Activated CD8-positive, alpha-beta T cell treated with anti-CD3 and anti-CD28 coated beads for 36 hours (primary cell): ENCODE results near the gene POGZ. TPM values are rescaled to one million over a fixed set of nuclear protein-coding genes. Genes with fewer than 3 reads are reported as not detected.
"Not testable (repeated sequence)": the region's sequence is repeated elsewhere in the genome, so short reads cannot be mapped to it uniquely, and the experiment has no call there.

Experiments used
- ATAC-seq: fragments of 200-7000 bp; cut with Tn5 transposase; one replicate; pipeline ENCODE4 v1.10.0; 2021; ENCODE audit warnings: mild to moderate bottlenecking, moderate library complexity
- CTCF ChIA-PET: fragments of 350-600 bp; sonication (Branson Sonifier 250); formaldehyde crosslinking; loops from one replicate; lab custom pipeline; 2021; ENCODE audit warnings: antibody characterized with exemption; lab: Charles Lee
- POLR2A ChIA-PET: fragments of 350-600 bp; sonication (Branson Sonifier 250); formaldehyde crosslinking; loops from one replicate; lab custom pipeline; 2021; ENCODE audit warnings: antibody characterized with exemption; lab: Charles Lee
- DNase-seq: peaks from one replicate; pipeline ENCODE4 v3.0.0-alpha.2; 2020
- H3K27ac Mint-ChIP-seq: one replicate; pipeline ENCODE4 v1.8.0; 2021; ENCODE audit warnings: mild to moderate bottlenecking, mixed read lengths
- H3K27me3 Mint-ChIP-seq: one replicate; pipeline ENCODE4 v1.8.0; 2021; ENCODE audit warnings: mixed read lengths
- H3K36me3 Mint-ChIP-seq: one replicate; pipeline ENCODE4 v1.8.0; 2021; ENCODE audit warnings: low read depth, mixed read lengths
- H3K4me1 Mint-ChIP-seq: one replicate; pipeline ENCODE4 v1.8.0; 2021; ENCODE audit warnings: low read depth, mixed read lengths
- H3K4me3 Mint-ChIP-seq: one replicate; pipeline ENCODE4 v1.8.0; 2021; ENCODE audit warnings: mild to moderate bottlenecking, moderate library complexity, mixed read lengths
- H3K9me3 Mint-ChIP-seq: one replicate; pipeline ENCODE4 v1.8.0; 2021; ENCODE audit warnings: mixed read lengths
- intact Hi-C: fragments of 100-400 bp; cut with micrococcal nuclease; formaldehyde crosslinking; loops from one replicate; pipeline ENCODE4 v1.10.0; 2022
- total RNA-seq, 2 experiments: library from RNA; stranded (reverse); gene quantifications; one replicate each; pipeline ENCODE4 v1.2.3, GENCODE V29; 2021
- TF ChIP-seq, protein P1 (sequence below): fragments of 200-600 bp; IDR thresholded peaks from one replicate; pipeline ENCODE4 v1.8.0; 2022; ENCODE audit warnings: antibody characterized with exemption, mild to moderate bottlenecking

Gene POGZ
- total RNA-seq, 2 experiments from 2014 or later, result 69.0 to 70.6 TPM

DNA sequence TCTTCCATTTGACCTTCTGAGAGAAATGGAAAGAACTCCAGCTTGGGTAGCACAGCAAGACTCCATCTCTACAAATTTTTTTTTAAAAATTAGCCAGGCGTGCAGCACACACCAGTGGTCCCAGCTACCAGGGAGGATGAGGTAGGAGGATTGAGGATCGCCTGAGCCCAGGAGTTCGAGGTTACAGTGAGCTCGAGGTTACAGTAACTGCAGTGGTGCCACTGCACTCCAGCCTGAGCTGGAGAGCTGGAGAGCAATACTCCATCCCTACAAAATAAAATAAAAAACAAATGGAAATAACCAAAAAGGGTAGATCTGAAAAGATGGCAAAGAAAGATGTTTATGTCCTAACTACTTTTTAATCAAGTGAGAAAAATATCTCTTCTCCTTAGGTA, 14.5 kb downstream of the POGZ start:
- Mint-ChIP-seq H3K27ac (peak overlapping the region; percentile 61), H3K4me3 (no peak overlapping the region), H3K27me3 (no peaks in the 10 kb centered on the region), H3K4me1 (peaks cover 43% of the 10 kb centered on the region), H3K36me3 (peaks cover 3% of the 10 kb centered on the region), H3K9me3 (no peaks in the 10 kb centered on the region)
- intact Hi-C loops, result loop anchor here (10.0 kb wide), 3 partner anchors 70 to 290 kb away; partner anchors contain the start of genes CGN and TUFT1
- ChIA-PET POLR2A (interaction anchor here (1.2 kb wide), 1 partner anchor 32 kb away, joined by 4 read pairs; no protein-coding TSS in a partner anchor), CTCF (interaction anchor here (0.7 to 2.1 kb wide), 21 partner anchors 9 to 392 kb away, joined by 3 to 20 read pairs (median 5); partner anchors contain the start of genes POGZ and TUFT1)
- ATAC-seq (no peak), DNase-seq (no peak)
- TF ChIP-seq, protein P1, sequence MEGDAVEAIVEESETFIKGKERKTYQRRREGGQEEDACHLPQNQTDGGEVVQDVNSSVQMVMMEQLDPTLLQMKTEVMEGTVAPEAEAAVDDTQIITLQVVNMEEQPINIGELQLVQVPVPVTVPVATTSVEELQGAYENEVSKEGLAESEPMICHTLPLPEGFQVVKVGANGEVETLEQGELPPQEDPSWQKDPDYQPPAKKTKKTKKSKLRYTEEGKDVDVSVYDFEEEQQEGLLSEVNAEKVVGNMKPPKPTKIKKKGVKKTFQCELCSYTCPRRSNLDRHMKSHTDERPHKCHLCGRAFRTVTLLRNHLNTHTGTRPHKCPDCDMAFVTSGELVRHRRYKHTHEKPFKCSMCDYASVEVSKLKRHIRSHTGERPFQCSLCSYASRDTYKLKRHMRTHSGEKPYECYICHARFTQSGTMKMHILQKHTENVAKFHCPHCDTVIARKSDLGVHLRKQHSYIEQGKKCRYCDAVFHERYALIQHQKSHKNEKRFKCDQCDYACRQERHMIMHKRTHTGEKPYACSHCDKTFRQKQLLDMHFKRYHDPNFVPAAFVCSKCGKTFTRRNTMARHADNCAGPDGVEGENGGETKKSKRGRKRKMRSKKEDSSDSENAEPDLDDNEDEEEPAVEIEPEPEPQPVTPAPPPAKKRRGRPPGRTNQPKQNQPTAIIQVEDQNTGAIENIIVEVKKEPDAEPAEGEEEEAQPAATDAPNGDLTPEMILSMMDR, result no peak

DNA sequence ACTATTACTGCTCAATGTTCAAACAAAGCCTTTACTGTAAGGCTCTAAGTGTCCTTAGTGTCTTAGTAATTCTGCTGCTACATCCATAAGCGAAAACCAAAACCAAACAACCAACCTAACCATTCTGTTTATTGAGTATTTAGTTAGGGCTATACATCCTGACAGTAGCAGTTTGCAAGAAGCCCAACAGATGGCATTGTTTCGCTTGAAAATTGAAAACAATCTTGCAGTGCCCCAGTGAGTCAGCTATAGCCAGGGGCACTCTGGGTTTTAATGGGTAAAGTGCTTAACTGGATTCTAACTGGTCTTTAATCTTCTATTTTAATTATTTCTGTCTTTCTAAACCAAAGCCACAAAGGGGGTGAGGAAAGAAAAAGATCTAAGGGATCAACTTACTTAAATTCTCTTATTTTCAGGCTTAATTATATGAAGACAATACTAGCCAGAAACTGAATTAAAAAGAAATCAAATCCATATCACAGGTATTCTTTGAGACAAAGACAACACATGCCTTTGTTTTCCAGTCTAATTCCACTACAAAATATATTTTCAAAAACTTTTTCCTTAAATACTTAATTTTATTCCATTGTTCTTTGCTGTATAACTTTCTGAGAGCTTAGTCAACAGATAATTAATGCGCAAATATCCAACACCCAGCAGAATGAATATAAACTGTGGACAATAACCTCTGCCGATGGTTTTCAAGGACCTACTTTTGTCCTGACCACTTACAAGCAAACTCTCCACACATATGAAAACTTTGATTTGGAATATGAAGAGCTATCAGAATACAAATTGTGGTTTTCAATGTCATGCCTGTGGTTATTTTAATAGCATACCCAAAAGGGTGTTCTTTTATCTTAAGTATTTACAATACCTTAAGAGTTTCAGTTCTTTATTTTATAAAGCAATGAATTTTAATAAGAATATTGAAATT, 15.2 kb downstream of the POGZ start:
- TF ChIP-seq, protein P1, result peak; percentile 80
- ATAC-seq (peak; percentile 96), DNase-seq (peak; percentile 86)
- POLR2A ChIA-PET, result interaction anchor here (1.2 kb wide), 1 partner anchor 33 kb away, joined by 4 read pairs; no protein-coding TSS in a partner anchor
- intact Hi-C loops, result loop anchor here (10.0 kb wide), 3 partner anchors 71 to 291 kb away; partner anchors contain the start of genes CGN and TUFT1
- Mint-ChIP-seq H3K27ac (no peak overlapping the region), H3K27me3 (no peaks in the 10 kb centered on the region), H3K9me3 (no peaks in the 10 kb centered on the region), H3K4me1 (peaks cover 48% of the 10 kb centered on the region), H3K36me3 (peaks cover 5% of the 10 kb centered on the region), H3K4me3 (no peak overlapping the region)
- CTCF ChIA-PET, result interaction anchor here (0.6 to 2.1 kb wide), 25 partner anchors 10 to 392 kb away, joined by 3 to 20 read pairs (median 5); partner anchors contain the start of genes CGN, POGZ and TUFT1

DNA sequence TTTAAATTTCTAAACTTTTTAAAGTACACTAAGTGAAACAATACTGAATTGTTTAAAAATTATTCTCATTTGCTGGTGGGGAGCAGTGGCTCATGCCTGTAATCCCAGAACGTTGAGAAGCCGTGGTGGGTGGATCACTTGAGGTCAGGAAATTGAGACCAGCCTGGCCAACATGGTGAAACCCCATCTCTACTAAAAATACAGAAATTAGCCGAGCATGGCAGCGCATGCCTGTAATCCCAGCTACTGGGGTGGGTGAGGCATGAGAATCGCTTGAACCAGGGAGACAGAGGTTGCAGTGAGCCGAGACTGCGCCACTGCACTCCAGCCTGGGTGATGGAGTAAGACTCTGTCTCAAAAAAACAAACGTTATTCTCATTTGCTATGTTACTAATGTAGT, 21.9 kb downstream of the POGZ start:
- H3K27ac Mint-ChIP-seq, H3K27me3 Mint-ChIP-seq, H3K4me3 Mint-ChIP-seq, H3K9me3 Mint-ChIP-seq, intact Hi-C loops, H3K36me3 Mint-ChIP-seq, ATAC-seq, DNase-seq: not testable (repeated sequence)
- POLR2A ChIA-PET, result interaction anchor here (0.7 kb wide), 1 partner anchor 61 kb away, joined by 3 read pairs; no protein-coding TSS in a partner anchor
- CTCF ChIA-PET, result interaction anchor here (0.9 to 1.8 kb wide), 2 partner anchors 10 to 97 kb away, joined by 4 read pairs; no protein-coding TSS in a partner anchor
- H3K4me1 Mint-ChIP-seq, result peaks cover 40% of the 10 kb centered on the region

DNA sequence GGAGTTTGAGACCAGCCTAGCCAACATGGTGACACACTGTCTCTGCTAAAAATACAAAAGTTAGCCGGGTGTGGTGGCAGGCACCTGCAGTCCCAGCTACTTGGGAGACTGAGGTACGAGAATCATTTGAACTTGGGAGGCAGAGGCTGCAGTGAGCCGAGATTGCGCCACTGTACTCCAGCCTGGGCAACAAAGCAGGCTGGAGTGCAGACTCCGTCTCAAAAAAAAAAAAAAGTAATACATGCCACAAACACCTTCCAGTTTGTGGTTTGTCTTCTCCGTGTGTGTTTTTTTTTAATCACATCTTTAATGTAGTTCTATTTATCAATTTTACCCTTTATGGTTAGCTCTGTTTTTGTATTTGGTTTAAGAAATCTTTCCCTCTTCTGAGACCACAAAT, 22.3 kb downstream of the POGZ start:
- Mint-ChIP-seq H3K9me3 (no peaks in the 10 kb centered on the region), H3K4me1 (peaks cover 40% of the 10 kb centered on the region), H3K4me3 (no peak overlapping the region), H3K27ac (no peak overlapping the region), H3K27me3 (no peaks in the 10 kb centered on the region), H3K36me3 (peaks cover 8% of the 10 kb centered on the region)
- ChIA-PET POLR2A (interaction anchor here (0.7 kb wide), 1 partner anchor 62 kb away, joined by 3 read pairs; no protein-coding TSS in a partner anchor), CTCF (interaction anchor here (0.9 to 1.8 kb wide), 2 partner anchors 10 to 96 kb away, joined by 4 read pairs; no protein-coding TSS in a partner anchor)
- TF ChIP-seq, protein P1, result no peak
- DNase-seq (no peak), ATAC-seq (no peak)
- intact Hi-C loops, result no loop called here

DNA sequence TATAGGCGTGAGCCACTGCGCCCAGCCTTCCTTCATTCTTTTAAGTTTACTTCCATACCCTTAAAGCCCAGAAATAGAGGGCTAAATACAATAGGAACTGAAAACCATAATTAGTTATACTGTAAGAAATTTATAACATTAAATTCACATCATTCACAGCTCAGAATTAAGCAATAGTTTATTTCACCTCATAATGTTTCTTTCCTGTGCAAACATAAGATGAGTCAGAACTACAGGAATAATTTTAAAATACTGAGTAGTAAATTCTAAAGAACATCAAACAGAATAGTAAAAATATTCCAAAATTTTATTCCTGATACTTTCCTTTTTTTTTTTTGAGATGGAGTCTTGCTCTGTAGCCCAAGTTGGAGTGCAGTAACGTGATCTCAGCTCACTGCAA, 24.1 kb downstream of the POGZ start:
- ChIA-PET CTCF (interaction anchor here (1.0 to 4.4 kb wide), 3 partner anchors 9 to 159 kb away, joined by 3 to 13 read pairs (median 8); no protein-coding TSS in a partner anchor), POLR2A (no interaction called here)
- Mint-ChIP-seq H3K9me3 (no peaks in the 10 kb centered on the region), H3K36me3 (peaks cover 7% of the 10 kb centered on the region), H3K27me3 (no peaks in the 10 kb centered on the region), H3K27ac (no peak overlapping the region), H3K4me1 (peaks cover 32% of the 10 kb centered on the region), H3K4me3 (no peak overlapping the region)
- TF ChIP-seq, protein P1, result no peak
- ATAC-seq (no peak), DNase-seq (no peak)
- intact Hi-C loops, result no loop called here

DNA sequence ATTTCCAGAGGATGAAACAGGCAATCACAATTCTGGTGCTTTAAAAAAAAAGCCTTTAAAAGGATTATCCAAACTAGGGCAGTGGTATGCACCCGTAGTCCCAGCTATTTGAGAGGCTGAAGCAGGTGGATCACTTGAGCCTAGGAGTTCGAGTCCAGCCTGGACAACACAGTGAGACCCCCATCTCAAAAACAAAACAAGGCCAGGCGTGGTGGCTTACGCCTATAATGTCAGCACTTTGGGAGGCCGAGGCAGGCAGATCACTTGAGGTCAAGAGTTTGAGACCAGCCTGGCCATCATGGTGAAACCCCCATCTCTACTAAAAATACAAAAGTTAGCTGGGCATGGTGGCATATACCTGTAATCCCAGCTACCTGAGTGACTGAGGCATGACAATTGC, 25.5 kb downstream of the POGZ start:
- DNase-seq, H3K9me3 Mint-ChIP-seq, ATAC-seq, POLR2A ChIA-PET, intact Hi-C loops, H3K27me3 Mint-ChIP-seq, H3K27ac Mint-ChIP-seq, H3K4me3 Mint-ChIP-seq: not testable (repeated sequence)
- Mint-ChIP-seq H3K4me1 (peaks cover 23% of the 10 kb centered on the region), H3K36me3 (peaks cover 10% of the 10 kb centered on the region)
- CTCF ChIA-PET, result interaction anchor here (2.3 to 4.4 kb wide), 3 partner anchors 11 to 160 kb away, joined by 8 to 13 read pairs (median 12); no protein-coding TSS in a partner anchor
